D721Med (cell line): ENCODE measurements around the gene ACSF3.

Source experiments
- DNase-seq: peaks from one replicate; pipeline ENCODE4 v3.0.0; 2011; ENCODE audit warnings: low spot score; ENCODE audit not compliant: insufficient read length
- FAIRE-seq: peaks from 2 replicates; lab custom pipeline; 2011; peaks lifted over from hg19 to GRCh38; lab: Jason Lieb, UNC
- CTCF ChIP-seq: IDR thresholded peaks from 2 replicates; pipeline ENCODE4 v1.5.1; 2012; ENCODE audit warnings: mild to moderate bottlenecking, control low read depth; ENCODE audit not compliant: insufficient read depth; ENCODE audit errors: missing control alignments

Gene ACSF3

GRCh38 chr16:89093602-89094251 lies at the start of gene ACSF3:
Gene ACSF3, plus strand, starts transcription at chr16:89093852. Its CDS starts 6,830 bp downstream, at chr16:89100682.
- FAIRE-seq (no peak), DNase-seq (peak; percentile 64)
- TF ChIP-seq CTCF = no peak

- TF ChIP-seq CTCF = no peak
- FAIRE-seq (no peak), DNase-seq (no peak)
Measured at GRCh38 chr16:89044418-89045180, 49.1 kb upstream of the ACSF3 start.

GRCh38 chr16:89045181-89045815 lies 48.4 kb upstream of the ACSF3 start:
- no peak for TF ChIP-seq CTCF
- FAIRE-seq (no peak), DNase-seq (no peak)

- FAIRE-seq (no peak), DNase-seq (no peak)
- no peak for TF ChIP-seq CTCF
Measured at GRCh38 chr16:89045881-89046280, 47.8 kb upstream of the ACSF3 start.

- DNase-seq (no peak), FAIRE-seq (no peak)
- no peak for TF ChIP-seq CTCF
Measured at GRCh38 chr16:89046491-89046890, 47.2 kb upstream of the ACSF3 start.

GRCh38 chr16:89047331-89048089 lies 46.1 kb upstream of the ACSF3 start:
- FAIRE-seq (no peak), DNase-seq (no peak)
- no peak for TF ChIP-seq CTCF
